ENCODE measurements around the gene KIF3C.

DNA sequence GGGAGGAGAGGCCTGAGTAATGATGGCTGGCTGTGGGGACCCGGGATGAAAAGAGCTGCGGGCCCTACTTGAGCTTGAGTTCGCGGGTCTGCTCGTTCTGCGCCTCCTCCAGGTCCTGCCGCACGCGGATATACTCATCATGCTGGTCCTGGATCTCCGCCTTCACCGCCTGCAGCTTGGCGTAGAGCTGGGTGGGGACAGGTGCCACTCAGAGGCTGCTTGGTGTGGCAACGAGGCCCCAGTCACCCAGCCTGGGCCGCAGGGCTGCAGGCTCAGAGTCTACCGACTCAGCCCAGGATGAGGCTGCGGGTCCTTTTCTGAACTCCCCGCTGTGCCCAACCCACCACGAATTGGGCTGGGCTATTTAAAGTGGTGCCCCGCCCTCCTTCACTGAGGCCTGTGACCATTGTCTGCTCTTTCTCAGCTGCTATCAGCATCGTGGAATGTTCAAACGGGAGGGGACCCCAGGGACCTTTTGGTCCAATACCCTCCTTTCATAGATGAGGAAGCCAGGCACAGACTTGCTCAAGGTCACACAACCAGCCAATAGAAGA, 28.0 kb downstream of the KIF3C start:
- TF ChIP-seq POLR2AphosphoS5 (IDR thresholded peaks at IDR 0.05; ENCODE audit: low read depth, low read length) (no peak), TAF1 (IDR thresholded peaks at IDR 0.05; ENCODE audit: borderline replicate concordance, insufficient read depth, low read length) (no peak), SIN3A (IDR thresholded peaks at IDR 0.05; ENCODE audit: borderline replicate concordance, insufficient read depth, low read length) (no peak)
- TF ChIP-seq, protein P1, sequence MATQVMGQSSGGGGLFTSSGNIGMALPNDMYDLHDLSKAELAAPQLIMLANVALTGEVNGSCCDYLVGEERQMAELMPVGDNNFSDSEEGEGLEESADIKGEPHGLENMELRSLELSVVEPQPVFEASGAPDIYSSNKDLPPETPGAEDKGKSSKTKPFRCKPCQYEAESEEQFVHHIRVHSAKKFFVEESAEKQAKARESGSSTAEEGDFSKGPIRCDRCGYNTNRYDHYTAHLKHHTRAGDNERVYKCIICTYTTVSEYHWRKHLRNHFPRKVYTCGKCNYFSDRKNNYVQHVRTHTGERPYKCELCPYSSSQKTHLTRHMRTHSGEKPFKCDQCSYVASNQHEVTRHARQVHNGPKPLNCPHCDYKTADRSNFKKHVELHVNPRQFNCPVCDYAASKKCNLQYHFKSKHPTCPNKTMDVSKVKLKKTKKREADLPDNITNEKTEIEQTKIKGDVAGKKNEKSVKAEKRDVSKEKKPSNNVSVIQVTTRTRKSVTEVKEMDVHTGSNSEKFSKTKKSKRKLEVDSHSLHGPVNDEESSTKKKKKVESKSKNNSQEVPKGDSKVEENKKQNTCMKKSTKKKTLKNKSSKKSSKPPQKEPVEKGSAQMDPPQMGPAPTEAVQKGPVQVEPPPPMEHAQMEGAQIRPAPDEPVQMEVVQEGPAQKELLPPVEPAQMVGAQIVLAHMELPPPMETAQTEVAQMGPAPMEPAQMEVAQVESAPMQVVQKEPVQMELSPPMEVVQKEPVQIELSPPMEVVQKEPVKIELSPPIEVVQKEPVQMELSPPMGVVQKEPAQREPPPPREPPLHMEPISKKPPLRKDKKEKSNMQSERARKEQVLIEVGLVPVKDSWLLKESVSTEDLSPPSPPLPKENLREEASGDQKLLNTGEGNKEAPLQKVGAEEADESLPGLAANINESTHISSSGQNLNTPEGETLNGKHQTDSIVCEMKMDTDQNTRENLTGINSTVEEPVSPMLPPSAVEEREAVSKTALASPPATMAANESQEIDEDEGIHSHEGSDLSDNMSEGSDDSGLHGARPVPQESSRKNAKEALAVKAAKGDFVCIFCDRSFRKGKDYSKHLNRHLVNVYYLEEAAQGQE (IDR thresholded peaks at IDR 0.05; ENCODE audit: insufficient read depth in 1 of 2, low read depth in 2 of 2, low read length in 2 of 2): no peak

All from PFSK-1 (cell line).